ENCODE data around the gene ZNF575. TPM values are rescaled to one million over a fixed set of nuclear protein-coding genes. Genes with fewer than 3 reads are reported as not detected.

ZNF575 gene
- total and polyA plus RNA-seq, 10 of the 15 experiments (the other 5 are each of a cell fraction or from before 2014, with no cell fraction given) = 0.18 to 2.8 (median 0.75) TPM

DNA sequence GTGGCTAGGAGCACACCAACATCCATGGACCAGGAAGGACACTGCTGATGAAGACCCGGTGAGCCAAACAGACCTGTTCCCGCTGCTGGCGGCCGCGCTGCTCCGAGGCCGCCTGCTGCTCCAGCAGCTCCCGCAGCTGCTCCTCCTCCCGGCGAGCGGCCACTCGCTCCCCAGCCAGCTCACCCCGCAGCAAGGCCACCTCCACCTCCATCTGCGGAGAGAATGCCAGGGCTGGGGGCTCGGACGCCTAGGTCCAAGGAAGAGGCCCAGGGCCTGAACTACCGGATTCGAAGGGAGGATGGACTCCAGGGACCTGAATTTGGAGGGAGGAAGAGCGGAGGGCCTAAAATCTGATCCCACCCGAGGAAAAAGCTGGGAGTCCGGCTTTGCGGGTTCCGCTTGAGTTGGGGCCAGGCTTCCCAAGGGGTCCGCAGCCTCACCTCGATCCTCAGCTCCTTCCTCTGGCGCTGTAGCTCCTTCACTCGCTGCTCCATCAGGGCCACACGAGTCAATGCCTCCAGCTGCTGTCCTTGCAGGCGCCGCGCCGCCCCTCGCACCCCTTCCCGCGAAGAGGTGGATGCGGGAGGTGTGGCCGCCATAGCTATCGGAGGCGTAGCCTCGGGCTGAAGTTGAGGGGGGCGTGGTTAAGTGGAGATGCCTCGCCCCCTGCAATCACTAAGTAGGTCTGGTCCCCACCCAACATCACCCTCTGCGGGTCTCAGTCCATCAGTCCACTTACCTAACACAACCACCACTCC lies 31.1 kb upstream of the ZNF575 start:
- Histone ChIP-seq H3K9me3 (replicated peaks; ENCODE audit: control insufficient read depth, insufficient read depth, low read length) (no peaks in the 10 kb centered on the region), H2AFZ (ENCODE audit: control insufficient read depth, low read depth, low read length) (no peak overlapping the region), H3K4me2 (ENCODE audit: control insufficient read depth, insufficient read depth) (no peak overlapping the region), H3K27ac (ENCODE audit: control insufficient read depth, insufficient read depth) (no peak overlapping the region), H3K27me3 (replicated peaks in 1 of 2; ENCODE audit: control insufficient read depth in 2 of 2, insufficient read depth in 2 of 2, low read length in 1 of 2) (no peaks in the 10 kb centered on the region), H3K36me3 (ENCODE audit: control insufficient read depth in 2 of 2, insufficient read depth in 2 of 2, low read length in 1 of 2) (0 out of 4 replicates have a peak, but pooled peaks cover 0 to 4% of the 10 kb centered on the region in 2 experiments), H3K4me1 (ENCODE audit: control insufficient read depth, insufficient read depth, low read length) (peaks cover 4% of the 10 kb centered on the region), H3K9ac (ENCODE audit: control insufficient read depth, insufficient read depth, low read length) (no peak overlapping the region), H3K4me3 (no peak overlapping the region), H4K20me1 (ENCODE audit: control insufficient read depth, insufficient read depth) (no peaks in the 10 kb centered on the region), H3K79me2 (ENCODE audit: control insufficient read depth, insufficient read depth, low read length) (no peaks in the 10 kb centered on the region; the same call in 1 of the 2 replicates)
- no peak for TF ChIP-seq FOS (IDR thresholded peaks at IDR 0.05; ENCODE audit: borderline replicate concordance, extremely low read depth, insufficient read length)
- TF ChIP-seq EZH2 (IDR thresholded peaks at IDR 0.05; ENCODE audit: borderline replicate concordance, control insufficient read depth, low read depth, low read length) = no peak
- TF ChIP-seq SMAD1 (IDR thresholded peaks at IDR 0.05; ENCODE audit: low read depth, partially characterized antibody) = no peak
- TF ChIP-seq ZNF622 (IDR thresholded peaks at IDR 0.05) = no peak
- TF ChIP-seq SPI1 (IDR thresholded peaks at IDR 0.05; ENCODE audit: borderline replicate concordance, insufficient read depth, low read depth, low read length) = no peak
- no peak for TF ChIP-seq STAT1 (conservative IDR thresholded peaks at IDR 0.05)
- TF ChIP-seq LARP7 (IDR thresholded peaks at IDR 0.05) = no peak
- TF ChIP-seq BCL11A (IDR thresholded peaks at IDR 0.05; ENCODE audit: low read depth, low read length) = no peak
- TF ChIP-seq, protein P1, sequence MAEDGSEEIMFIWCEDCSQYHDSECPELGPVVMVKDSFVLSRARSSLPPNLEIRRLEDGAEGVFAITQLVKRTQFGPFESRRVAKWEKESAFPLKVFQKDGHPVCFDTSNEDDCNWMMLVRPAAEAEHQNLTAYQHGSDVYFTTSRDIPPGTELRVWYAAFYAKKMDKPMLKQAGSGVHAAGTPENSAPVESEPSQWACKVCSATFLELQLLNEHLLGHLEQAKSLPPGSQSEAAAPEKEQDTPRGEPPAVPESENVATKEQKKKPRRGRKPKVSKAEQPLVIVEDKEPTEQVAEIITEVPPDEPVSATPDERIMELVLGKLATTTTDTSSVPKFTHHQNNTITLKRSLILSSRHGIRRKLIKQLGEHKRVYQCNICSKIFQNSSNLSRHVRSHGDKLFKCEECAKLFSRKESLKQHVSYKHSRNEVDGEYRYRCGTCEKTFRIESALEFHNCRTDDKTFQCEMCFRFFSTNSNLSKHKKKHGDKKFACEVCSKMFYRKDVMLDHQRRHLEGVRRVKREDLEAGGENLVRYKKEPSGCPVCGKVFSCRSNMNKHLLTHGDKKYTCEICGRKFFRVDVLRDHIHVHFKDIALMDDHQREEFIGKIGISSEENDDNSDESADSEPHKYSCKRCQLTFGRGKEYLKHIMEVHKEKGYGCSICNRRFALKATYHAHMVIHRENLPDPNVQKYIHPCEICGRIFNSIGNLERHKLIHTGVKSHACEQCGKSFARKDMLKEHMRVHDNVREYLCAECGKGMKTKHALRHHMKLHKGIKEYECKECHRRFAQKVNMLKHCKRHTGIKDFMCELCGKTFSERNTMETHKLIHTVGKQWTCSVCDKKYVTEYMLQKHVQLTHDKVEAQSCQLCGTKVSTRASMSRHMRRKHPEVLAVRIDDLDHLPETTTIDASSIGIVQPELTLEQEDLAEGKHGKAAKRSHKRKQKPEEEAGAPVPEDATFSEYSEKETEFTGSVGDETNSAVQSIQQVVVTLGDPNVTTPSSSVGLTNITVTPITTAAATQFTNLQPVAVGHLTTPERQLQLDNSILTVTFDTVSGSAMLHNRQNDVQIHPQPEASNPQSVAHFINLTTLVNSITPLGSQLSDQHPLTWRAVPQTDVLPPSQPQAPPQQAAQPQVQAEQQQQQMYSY (CRISPR knock-in tag; IDR thresholded peaks at IDR 0.05) = no peak
- TF ChIP-seq NR2C2 (IDR thresholded peaks at IDR 0.05; ENCODE audit: borderline replicate concordance, control insufficient read depth, insufficient read length, low read depth) = no peak
- TF ChIP-seq SMARCA5 (IDR thresholded peaks at IDR 0.05) = no peak
- no peak for TF ChIP-seq BMI1 (IDR thresholded peaks at IDR 0.05; ENCODE audit: borderline replicate concordance)
- TF ChIP-seq ZZZ3 (IDR thresholded peaks at IDR 0.05; ENCODE audit: control insufficient read depth, insufficient read length, low read depth) = no peak
- no peak for TF ChIP-seq CBX3 (IDR thresholded peaks at IDR 0.05; ENCODE audit: borderline replicate concordance, low read depth)
- TF ChIP-seq IKZF2 (IDR thresholded peaks at IDR 0.05) = no peak
- intact Hi-C loops (cut with micrococcal nuclease; ENCODE audit: unreplicated experiment) (loop anchor here (5.0 kb wide), 2 partner anchors 40 to 55 kb away; no protein-coding TSS in a partner anchor), in situ Hi-C loops (cut with MboI) (no loop called here)
- FAIRE-seq = no peak
- ChIA-PET SMC1A (ENCODE audit: uncharacterized antibody, unreplicated experiment) (interaction anchor here (0.6 kb wide), 1 partner anchor 55 kb away, joined by 5 read pairs; no protein-coding TSS in a partner anchor), RAD21 (ENCODE audit: unreplicated experiment) (no interaction called here), CTCF (interaction anchor here (1.3 kb wide), 1 partner anchor 18 kb away, joined by 3 read pairs; no protein-coding TSS in a partner anchor), POLR2A (interaction anchor here (0.5 to 0.6 kb wide), 3 partner anchors 9 to 87 kb away, joined by 4 to 5 read pairs (median 4); no protein-coding TSS in a partner anchor)
- BruUV-seq (replicated peaks) = no TSS peak
- ATAC-seq = no peak
- WGBS (ENCODE audit: insufficient coverage, insufficient replicate concordance, low lambda C conversion rate, missing lambda C conversion rate) = 96% methylated on average over 40 of the region's 43 CpGs
- DNase-seq (ENCODE audit: low read depth, low spot score) = no peak

Data from GM12878 (cell line).